ENCODE measurements around the gene CD82.
"Not testable (repeated sequence)": the region's sequence is repeated elsewhere in the genome, so short reads cannot be mapped to it uniquely, and the experiment has no call there.

CD82 gene

GRCh38 chr11:44643217-44643616 is 77.8 kb downstream of the CD82 start:
- Mint-ChIP-seq H3K27ac (no peak overlapping the region), H3K4me3 (no peak overlapping the region), H3K36me3 (ENCODE audit: low read depth) (no peaks in the 10 kb centered on the region), H3K4me1 (no peaks in the 10 kb centered on the region), H3K9me3 (peaks cover 42% of the 10 kb centered on the region), H3K27me3 (ENCODE audit: low read depth) (peaks cover 4% of the 10 kb centered on the region)
- TF ChIP-seq CTCF (IDR thresholded peaks at IDR 0.05; ENCODE audit: unreplicated experiment in 3 of 3), result no peak

GRCh38 chr11:44645827-44646226 is 80.4 kb downstream of the CD82 start:
- Mint-ChIP-seq H3K9me3 (peaks cover 39% of the 10 kb centered on the region), H3K27ac (no peak overlapping the region), H3K36me3 (ENCODE audit: low read depth) (no peaks in the 10 kb centered on the region), H3K4me1 (no peaks in the 10 kb centered on the region), H3K27me3 (ENCODE audit: low read depth) (peaks cover 4% of the 10 kb centered on the region), H3K4me3 (no peak overlapping the region)
- TF ChIP-seq CTCF (IDR thresholded peaks at IDR 0.05; ENCODE audit: unreplicated experiment in 3 of 3), result no peak

GRCh38 chr11:44647255-44647955 is 81.9 kb downstream of the CD82 start:
- not testable (repeated sequence) for H3K4me3 Mint-ChIP-seq; H3K27ac Mint-ChIP-seq; H3K36me3 Mint-ChIP-seq (ENCODE audit: low read depth); H3K27me3 Mint-ChIP-seq (ENCODE audit: low read depth)
- peaks cover 32% of the 10 kb centered on the region for H3K9me3 Mint-ChIP-seq
- peaks cover 14% of the 10 kb centered on the region for H3K4me1 Mint-ChIP-seq

- Mint-ChIP-seq H3K4me3 (no peak overlapping the region), H3K36me3 (ENCODE audit: low read depth) (no peaks in the 10 kb centered on the region), H3K27ac (no peak overlapping the region), H3K27me3 (ENCODE audit: low read depth) (peaks cover 9% of the 10 kb centered on the region), H3K9me3 (peaks cover 24% of the 10 kb centered on the region), H3K4me1 (peaks cover 14% of the 10 kb centered on the region)
- TF ChIP-seq CTCF (IDR thresholded peaks at IDR 0.05; ENCODE audit: unreplicated experiment in 3 of 3), result no peak
Observed at GRCh38 chr11:44648109-44648508, 82.6 kb downstream of the CD82 start.

GRCh38 chr11:44651535-44652155 is 86.2 kb downstream of the CD82 start:
- no peak for TF ChIP-seq CTCF (IDR thresholded peaks at IDR 0.05; ENCODE audit: unreplicated experiment in 3 of 3)
- peaks cover 13% of the 10 kb centered on the region for H3K27me3 Mint-ChIP-seq (ENCODE audit: low read depth)
- H3K4me3 Mint-ChIP-seq, result no peak overlapping the region
- H3K27ac Mint-ChIP-seq, result peak overlapping the region; percentile 84 to 85 (median 85)
- H3K4me1 Mint-ChIP-seq, result peaks cover 14% of the 10 kb centered on the region
- H3K9me3 Mint-ChIP-seq, result peaks cover 8% of the 10 kb centered on the region
- H3K36me3 Mint-ChIP-seq (ENCODE audit: low read depth), result no peaks in the 10 kb centered on the region

- Mint-ChIP-seq H3K9me3 (no peaks in the 10 kb centered on the region), H3K27me3 (ENCODE audit: low read depth) (peaks cover 8% of the 10 kb centered on the region), H3K27ac (no peak overlapping the region), H3K4me3 (no peak overlapping the region), H3K36me3 (ENCODE audit: low read depth) (no peaks in the 10 kb centered on the region), H3K4me1 (peaks cover 14% of the 10 kb centered on the region)
- no peak for TF ChIP-seq CTCF (IDR thresholded peaks at IDR 0.05; ENCODE audit: unreplicated experiment in 3 of 3)
Observed at GRCh38 chr11:44652901-44653644, 87.6 kb downstream of the CD82 start.
